HG03060 (cell line): ENCODE data around the gene NMRAL1.

Experiments
- ATAC-seq: cut with Tn5 transposase; IDR thresholded peaks from one replicate; pipeline ENCODE4 v1.9.1; 2021; ENCODE audit warnings: low read depth, moderate number of reproducible peaks; ENCODE audit not compliant: unreplicated experiment

The NMRAL1 gene

GRCh38 chr16:4428500-4428899 is 45.9 kb downstream of the NMRAL1 start:
- no peak for ATAC-seq

DNA sequence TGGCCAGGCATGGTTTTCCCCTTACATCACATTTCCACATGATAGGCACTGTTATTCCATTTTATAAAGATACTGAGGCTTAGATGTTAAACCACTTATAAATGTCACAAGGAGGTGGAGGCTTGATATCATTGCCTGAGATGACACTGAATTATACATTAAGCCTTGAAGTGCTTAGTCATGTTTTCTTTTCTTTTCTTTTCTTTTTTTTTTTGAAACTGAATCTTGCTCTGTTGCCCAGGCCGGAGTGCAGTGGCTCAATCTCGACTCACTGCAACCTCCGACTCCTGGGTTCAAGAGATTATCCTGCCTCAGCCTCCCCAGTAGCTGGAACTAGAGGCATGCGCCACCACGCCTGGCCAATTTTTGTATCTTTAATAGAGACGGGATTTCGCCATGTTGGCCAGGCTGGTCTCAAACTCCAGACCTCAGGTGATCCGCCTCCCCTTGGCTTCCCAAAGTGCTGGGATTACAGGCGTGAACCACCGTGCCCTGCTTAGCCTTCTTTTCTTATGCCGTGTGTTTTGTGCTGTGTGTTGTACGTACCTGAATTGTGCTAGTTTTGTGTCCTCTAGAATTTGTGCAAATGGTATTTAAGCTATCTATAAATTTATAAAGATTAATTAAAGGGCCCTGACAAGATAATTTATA is 47.6 kb downstream of the NMRAL1 start:
- ATAC-seq, result no peak

- no peak for ATAC-seq
Measured at GRCh38 chr16:4426021-4426684, 48.3 kb downstream of the NMRAL1 start.

DNA sequence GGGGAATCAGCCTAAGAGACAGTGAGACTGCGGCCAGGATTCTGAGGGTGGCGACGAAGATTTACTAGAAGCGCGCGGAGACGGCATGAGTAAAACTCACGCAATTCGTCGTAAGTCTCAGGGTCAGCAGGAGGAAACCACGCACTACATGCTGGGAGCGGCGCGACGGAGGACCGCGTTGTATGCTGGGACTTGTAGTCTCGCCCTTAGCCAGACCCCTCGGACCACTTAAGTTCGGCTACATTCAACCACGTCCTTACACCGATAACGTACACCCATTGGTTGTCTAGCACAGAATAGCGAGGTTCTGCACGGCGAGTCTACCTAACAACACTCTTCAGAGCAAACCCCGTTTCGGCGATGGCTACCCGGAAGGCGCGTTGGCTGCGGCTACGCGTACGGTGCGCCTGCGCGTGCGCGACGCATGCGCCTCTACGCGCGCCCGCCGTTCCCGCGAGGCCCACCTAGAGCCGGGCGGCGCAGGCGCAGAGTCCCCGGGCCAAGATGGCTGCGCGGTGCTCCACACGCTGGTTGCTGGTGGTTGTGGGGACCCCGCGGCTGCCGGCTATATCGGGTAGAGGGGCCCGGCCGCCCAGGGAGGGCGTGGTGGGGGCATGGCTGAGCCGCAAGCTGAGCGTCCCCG is 48.9 kb downstream of the NMRAL1 start, which contains the start of gene DNAJA3:
TSS of gene DNAJA3 (plus strand) at position 491 of the 643 bp plus-strand sequence. CDS start at position 505, 14 bp downstream.
- ATAC-seq, result peak; percentile 86

DNA sequence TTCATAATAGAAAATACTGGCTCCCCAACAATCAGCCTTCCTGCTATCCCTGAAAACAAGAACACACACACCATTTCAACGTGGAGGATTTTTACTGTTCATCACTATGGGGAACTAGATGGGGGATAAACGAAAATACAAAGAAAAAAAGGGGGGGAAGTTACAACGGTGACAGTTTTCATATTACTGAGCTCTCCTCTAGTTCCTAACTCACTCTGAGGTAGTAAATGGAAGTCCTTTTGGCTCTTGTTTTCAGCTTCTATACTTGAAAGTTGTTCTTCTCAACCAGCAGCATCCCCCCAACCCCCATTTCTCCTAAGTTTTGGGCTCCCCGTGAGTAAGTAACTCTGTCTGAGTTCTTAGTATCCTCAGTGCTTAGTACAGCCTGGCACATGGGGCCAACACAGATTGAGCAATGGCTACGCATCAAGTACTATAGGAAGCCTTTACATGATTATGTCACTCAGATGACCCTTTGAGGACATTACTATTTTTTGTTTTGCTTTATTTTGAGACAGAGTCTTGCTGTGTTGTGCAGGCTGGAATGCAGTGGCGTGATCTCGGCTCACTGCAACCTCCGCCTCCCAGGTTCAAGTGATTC is 53.8 kb downstream of the NMRAL1 start:
- ATAC-seq, result no peak

DNA sequence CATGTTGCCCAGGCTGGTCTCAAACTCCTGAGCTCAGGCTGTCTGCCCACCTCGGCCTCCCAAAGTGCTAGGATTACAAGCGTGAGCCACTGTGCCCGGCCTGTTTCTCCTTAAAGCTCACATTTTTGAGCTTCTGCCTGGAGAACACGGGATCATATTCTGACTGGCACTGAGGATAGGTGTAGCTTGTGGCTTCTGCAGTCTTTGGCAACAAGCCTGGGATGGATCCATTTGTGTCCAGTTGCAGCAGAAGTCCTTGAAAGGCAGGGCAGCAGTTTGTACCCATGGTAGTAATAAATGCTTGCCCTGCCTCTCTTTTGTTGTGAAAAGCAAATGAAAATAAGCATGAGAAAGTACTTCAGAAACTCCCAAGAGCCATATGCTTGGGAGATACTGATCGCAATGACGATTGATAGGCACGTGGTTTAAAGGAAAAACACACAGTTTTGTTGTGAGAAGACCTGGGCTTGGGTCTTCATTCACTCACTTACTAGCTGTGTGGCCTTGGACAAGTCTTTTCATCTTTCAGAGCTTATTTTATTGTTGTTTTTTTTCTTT is 54.9 kb downstream of the NMRAL1 start:
- no peak for ATAC-seq

DNA sequence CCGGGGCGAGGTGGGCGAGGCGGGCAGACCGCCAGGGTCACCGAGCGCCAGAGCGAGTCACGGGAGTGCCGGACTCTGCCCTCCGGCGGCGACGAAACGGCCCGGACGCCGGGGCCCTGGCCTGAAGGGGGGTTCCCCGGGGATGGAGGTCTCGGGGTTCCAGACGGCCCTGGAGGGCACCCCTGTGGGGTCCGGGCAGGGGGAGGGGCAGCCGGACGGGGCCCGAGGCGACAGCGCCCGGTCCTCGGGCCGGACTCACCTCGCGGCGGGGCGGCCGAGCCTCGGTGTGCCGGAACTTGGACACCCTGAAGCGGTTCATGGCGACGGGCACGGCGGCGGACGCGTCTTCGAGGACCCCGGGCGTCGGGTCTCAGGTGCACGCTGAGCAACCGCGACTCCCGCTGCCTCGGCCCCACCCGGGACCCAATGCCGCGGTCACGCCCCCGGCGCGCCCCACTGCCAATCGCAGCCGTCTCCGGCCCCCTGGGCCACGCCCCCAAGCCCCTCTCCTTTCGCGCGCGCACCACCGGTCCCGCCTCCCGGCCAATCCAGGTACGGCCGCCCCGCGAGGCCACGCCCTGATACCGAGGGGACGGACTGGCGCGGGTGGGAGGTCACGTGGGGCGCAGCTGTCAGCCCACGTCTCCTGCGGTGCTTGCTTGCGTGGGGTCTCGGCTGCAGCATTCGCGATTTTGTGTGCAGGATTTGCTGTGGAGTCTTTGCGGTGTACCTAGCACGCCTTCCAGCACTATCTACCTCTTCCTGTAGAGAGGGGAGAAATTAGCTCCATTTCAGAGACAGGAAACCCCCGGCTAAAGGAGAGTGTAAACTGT is 58.0 kb downstream of the NMRAL1 start, which contains the start of gene CORO7:
TSS of gene CORO7 (minus strand) at position 397 of the 833 bp plus-strand sequence. CDS start at position 319, 78 bp downstream.
- no peak for ATAC-seq

GRCh38 chr16:4415538-4416199 is 58.8 kb downstream of the NMRAL1 start:
- ATAC-seq, result no peak

DNA sequence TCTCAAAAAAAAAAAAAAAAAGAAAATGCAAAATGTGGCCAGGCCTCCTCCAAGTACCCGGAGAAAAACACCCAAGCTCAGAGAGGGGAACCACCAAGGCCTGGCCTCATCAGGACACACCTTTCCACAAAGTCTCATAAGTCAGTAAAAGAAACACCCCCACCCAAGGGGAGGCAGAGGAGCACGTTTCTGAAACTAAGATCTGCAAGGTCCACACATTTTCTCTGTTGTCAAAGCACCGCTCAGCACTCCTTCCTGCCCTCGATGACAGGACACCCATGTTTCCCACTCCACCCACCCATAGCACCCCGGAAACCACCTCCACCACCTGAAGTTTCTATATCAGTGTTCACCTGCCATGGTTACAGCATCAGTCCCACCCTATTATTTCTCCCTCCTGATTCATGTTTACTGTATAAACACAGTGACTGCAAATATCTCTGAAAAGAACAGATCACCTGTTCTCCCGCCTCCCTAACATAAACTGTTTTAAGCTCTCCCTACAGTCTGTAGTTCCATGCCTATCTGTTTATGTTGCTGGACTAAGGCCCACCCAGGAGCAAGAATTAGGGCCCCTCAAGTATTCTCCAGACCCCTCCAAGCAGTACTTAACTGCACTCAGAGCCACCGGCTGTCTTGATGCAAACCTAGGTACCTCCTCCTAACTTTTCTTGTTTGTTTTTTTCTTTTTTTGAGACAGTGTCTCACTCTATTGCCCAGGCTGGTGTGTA is 60.1 kb downstream of the NMRAL1 start:
- ATAC-seq, result peak; percentile 58

DNA sequence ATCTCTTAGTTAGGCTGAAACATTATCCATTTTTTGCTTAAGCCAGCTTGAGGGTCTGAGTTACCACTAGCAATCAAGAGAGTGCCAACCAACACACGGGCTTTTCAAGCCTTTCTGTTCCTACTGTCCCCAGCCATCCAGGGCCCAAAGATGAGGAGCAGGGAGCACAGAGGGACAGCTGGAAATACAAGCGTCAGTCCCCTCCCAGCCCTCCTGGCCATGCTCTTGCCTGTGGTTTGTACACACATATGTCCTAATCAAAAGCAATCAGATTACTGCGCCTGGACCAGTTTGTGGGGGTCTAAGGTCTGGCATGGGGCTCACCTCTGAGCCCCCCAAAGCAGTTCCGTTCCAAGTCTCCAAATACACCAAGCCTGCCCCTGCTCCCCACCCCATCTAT is 61.6 kb downstream of the NMRAL1 start:
- ATAC-seq, result no peak

- no peak for ATAC-seq
Measured at GRCh38 chr16:4412159-4412558, 62.3 kb downstream of the NMRAL1 start.
